GM19043 (cell line): ENCODE results near the gene SCN9A.
"Not testable (repeated sequence)": the region's sequence is repeated elsewhere in the genome, so short reads cannot be mapped to it uniquely, and the experiment has no call there.

Experiments used
- ATAC-seq: cut with Tn5 transposase; IDR thresholded peaks from one replicate; pipeline ENCODE4 v1.9.1; 2021; ENCODE audit warnings: low read depth; ENCODE audit not compliant: unreplicated experiment

The SCN9A gene

DNA sequence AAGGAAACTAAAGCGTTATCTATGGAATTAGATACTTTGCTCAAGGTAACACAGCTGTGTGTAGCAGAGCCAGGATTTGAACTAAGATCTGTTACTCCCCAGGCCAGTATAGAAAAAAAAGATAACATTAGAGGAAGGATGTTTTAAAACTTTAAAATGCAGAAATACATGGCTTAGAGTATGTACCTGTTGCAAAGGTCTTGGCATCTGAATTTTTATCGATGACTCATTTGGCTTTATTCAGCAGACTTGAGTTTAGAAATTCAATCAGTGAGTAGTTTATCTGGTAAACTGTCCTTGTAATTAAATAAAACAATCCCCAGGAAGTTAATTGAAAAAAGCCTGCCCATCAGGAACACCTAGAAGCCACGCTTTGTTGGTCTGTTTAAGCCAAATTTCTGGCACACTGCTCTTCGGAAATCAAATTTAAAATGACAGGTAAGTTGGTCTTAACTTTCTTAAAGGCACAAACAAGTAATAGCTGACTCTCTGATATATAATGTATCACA, 36.9 kb downstream of the SCN9A start:
- ATAC-seq = no peak

DNA sequence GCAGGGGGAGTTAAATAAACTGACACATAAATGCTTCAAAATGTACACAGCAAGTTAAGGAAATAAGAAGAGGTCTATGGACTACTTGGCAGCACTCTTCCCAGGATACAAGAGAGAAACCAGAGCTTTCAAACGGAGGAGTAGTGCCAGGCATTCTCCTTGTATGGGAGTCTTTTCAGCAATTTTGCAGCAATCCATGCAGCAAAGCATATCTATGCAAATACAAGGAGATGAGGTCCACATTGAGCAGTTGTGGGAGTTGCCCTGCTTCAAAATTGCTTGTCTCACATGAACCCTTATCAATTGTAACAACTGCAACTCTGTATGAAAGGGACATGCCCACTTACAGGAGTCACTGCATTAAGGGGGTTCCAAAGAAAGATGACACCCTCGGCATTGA, 37.8 kb downstream of the SCN9A start:
- ATAC-seq = no peak

- ATAC-seq = no peak
Observed at GRCh38 chr2:166335284-166335683, 40.5 kb downstream of the SCN9A start.

GRCh38 chr2:166334805-166335204, 40.9 kb downstream of the SCN9A start:
- no peak for ATAC-seq

DNA sequence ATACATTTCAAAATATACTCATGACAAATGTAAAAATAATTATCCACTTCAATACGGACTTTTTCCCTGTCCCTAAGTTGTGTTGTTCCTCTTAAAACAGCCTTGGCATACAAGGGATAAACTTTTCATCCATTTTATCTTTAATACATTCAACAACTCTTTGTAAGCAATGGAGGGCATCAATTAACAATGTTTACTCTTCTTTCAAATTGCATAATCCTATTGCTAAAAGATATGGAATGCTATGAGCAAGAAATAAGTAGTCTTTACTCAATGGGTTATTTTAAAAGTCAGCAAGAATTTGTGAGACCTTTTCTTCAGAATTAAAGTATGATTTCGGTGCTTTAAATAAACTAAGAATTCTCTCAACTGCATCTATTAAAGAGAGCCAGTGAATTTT, 41.9 kb downstream of the SCN9A start:
- ATAC-seq = no peak

DNA sequence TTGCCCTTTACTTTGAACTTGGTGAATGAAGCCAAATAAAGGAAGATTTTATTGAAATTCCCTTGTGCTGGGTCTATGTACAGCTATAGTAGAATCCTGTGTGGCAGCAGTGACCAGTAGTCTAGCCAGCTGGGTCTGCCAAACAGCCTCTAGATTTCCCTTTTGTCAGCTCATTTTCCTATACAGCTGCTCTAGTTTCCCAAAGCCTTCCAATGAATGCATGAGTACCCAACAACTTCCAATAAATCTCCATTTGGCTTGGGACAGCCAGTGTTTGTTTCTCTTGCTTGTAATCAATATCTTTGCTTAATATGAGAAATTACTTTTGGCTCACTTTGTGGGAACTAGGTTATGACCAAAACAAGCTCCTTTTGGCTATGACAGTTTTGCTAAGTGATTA, 43.6 kb downstream of the SCN9A start:
- no peak for ATAC-seq

- ATAC-seq = no peak
Observed at GRCh38 chr2:166331468-166331867, 44.3 kb downstream of the SCN9A start.

DNA sequence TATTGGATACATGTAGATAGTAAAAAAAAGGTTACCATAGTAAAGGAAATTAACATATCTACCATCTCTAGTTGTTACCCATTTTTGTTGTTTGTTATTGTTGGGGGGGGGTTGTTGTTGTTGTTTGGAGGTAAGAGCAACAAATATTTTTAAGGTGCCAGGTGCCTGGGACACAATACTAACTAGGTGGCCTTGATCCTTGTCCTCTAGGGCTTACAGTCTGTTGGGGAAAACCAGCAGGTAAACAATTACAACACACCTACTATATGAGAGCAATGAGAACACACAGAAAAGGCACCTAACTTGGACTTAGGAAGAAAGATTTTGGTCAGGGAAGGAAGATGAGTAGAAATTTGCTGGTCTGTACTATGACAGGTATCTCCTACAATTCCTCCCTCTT, 46.3 kb downstream of the SCN9A start:
- no peak for ATAC-seq

GRCh38 chr2:166328147-166328546, 47.6 kb downstream of the SCN9A start:
- ATAC-seq = no peak

GRCh38 chr2:166321076-166321475, 54.7 kb downstream of the SCN9A start:
- ATAC-seq = no peak

DNA sequence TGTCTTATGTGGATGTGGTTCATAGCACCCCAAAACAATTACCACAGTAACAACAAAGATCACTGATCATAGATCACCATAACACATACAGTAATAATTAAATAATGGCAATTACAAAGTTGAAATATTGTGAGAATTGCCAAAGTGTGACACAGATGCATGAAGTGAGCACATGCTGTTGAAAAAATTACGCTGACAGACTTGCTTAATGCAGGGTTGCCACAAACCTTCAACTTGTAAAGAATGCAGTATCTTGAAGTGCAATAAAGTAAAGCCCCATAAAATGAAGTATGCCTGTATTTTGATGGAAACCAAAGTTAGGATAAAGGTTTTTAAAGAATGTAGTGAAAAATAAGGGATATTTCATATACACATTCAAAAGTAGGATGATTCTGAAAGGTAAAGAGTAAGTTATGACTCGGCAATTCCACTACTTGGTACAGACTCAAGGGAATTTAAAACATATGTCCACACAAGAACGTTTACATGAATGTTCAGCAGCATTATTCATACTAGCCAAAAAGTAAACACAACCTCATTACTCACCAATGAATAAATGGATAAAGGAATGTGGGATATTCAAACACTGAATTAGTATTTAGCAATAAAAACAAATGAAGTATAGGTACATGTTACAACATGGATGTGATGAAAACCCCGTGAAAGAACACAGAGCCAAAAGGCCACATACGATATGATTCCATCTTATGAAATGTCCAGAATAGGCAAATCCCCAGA, 61.6 kb downstream of the SCN9A start:
- ATAC-seq = no peak

- ATAC-seq = not testable (repeated sequence)
Observed at GRCh38 chr2:166312863-166313262, 62.9 kb downstream of the SCN9A start.

GRCh38 chr2:166307326-166307725, 68.4 kb downstream of the SCN9A start:
- no peak for ATAC-seq

GRCh38 chr2:166304656-166305055, 71.1 kb downstream of the SCN9A start:
- no peak for ATAC-seq

GRCh38 chr2:166302036-166302435, 73.7 kb downstream of the SCN9A start:
- no peak for ATAC-seq

- ATAC-seq = no peak
Observed at GRCh38 chr2:166297951-166298350, 77.8 kb downstream of the SCN9A start.

GRCh38 chr2:166293984-166294383, 81.8 kb downstream of the SCN9A start:
- no peak for ATAC-seq

DNA sequence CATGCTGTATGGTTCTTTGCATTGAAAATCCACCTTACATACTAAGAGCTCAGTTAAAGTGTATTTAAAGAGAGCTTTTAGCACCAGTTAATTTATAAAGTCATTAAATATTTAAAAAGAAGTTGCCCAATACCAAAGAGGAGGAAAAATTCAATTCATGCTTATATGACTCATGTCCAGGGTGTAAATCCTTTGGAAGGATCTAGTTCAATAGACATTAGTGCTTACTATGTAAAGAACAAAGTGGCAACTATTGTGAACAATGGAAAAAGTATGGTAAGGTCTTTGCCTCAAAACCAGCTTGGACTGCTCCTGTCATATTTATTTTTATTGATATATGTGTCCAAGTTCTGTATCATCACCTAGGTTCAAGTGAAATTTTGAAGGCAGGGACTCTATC, 90.5 kb downstream of the SCN9A start:
- no peak for ATAC-seq

DNA sequence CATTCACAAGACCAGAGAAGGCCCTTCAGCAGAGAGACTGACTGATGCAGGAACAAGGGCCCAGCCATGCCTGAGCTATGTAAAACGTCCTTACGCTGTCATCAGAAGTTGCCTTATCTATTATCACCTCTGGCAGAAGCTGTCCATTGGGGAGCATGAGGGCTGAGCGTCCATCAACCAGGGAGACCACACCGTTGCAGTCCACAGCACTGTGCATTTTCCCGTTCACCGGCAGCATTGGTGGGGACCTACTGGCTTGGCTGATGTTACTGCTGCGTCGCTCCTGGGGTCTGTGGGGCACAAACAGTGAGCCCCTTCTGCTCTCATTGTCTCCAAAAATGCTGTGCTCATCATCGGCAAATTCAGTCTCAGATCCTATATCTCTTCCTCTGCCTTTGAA, 91.4 kb downstream of the SCN9A start:
- no peak for ATAC-seq

- no peak for ATAC-seq
Observed at GRCh38 chr2:166282154-166282553, 93.6 kb downstream of the SCN9A start.

GRCh38 chr2:166278856-166279255, 96.9 kb downstream of the SCN9A start:
- ATAC-seq = no peak

- no peak for ATAC-seq
Observed at GRCh38 chr2:166270376-166270775, 105.4 kb downstream of the SCN9A start.

DNA sequence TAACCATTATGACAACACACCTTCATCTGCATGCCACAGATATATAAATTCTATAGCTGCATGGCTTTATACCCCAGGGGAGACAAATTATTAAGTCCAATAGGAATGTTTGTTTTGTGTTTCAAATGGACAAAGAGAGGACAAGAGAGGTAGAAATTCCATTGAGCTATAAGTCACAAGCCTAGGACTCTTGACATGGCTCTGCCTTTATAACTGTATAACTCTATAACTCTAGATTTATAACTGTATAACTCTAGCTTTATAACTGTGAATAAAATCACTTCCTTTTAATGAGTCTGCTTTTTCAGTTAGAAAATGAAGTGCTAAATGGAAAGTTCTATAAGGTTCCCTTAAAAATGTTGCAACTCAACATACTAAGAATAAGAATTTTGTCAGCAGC, 106.4 kb downstream of the SCN9A start:
- ATAC-seq = no peak
